Measurements from ENCODE around the gene SETBP1. TPM values are rescaled to one million over a fixed set of nuclear protein-coding genes. Genes with fewer than 3 reads are reported as not detected.
A peak's percentile ranks its signal among the peaks of the same experiment; 100 is the strongest.

The SETBP1 gene
- total and polyA plus RNA-seq, 9 of the 15 experiments (the other 6 are each of a cell fraction or from before 2014, with no cell fraction given), result under 0.01 to 0.13 (median 0.04) TPM

GRCh38 chr18:45059695-45060094 is 379.0 kb downstream of the SETBP1 start (continued):
- TF ChIP-seq KLF1 (tag; IDR thresholded peaks at IDR 0.05), result no peak
- no peak for TF ChIP-seq ARID4B (CRISPR knock-in tag; IDR thresholded peaks at IDR 0.05)
- TF ChIP-seq STAT6 (CRISPR knock-in tag; IDR thresholded peaks at IDR 0.05), result no peak
- no peak for TF ChIP-seq ZNF583 (CRISPR knock-in tag; IDR thresholded peaks at IDR 0.05)
- no peak for TF ChIP-seq THAP12 (CRISPR knock-in tag; IDR thresholded peaks at IDR 0.05)
- TF ChIP-seq ZBTB7A (IDR thresholded peaks at IDR 0.05; ENCODE audit: borderline replicate concordance, control insufficient read depth, low read depth, low read length), result no peak
- TF ChIP-seq GTF2A2 (tag; IDR thresholded peaks at IDR 0.05), result no peak
- TF ChIP-seq PHB2 (IDR thresholded peaks at IDR 0.05; ENCODE audit: low read depth), result peak; percentile 49; the same call in 1 of the 2 replicates
- TF ChIP-seq, protein P1, sequence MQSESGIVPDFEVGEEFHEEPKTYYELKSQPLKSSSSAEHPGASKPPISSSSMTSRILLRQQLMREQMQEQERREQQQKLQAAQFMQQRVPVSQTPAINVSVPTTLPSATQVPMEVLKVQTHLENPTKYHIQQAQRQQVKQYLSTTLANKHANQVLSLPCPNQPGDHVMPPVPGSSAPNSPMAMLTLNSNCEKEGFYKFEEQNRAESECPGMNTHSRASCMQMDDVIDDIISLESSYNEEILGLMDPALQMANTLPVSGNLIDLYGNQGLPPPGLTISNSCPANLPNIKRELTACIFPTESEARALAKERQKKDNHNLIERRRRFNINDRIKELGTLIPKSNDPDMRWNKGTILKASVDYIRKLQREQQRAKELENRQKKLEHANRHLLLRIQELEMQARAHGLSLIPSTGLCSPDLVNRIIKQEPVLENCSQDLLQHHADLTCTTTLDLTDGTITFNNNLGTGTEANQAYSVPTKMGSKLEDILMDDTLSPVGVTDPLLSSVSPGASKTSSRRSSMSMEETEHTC (IDR thresholded peaks at IDR 0.05), result no peak
- no peak for TF ChIP-seq ZNF121 (CRISPR knock-in tag; conservative IDR thresholded peaks at IDR 0.05)
- TF ChIP-seq ZNF41 (CRISPR knock-in tag; conservative IDR thresholded peaks at IDR 0.05), result no peak
- no peak for TF ChIP-seq FOXK1 (CRISPR knock-in tag; IDR thresholded peaks at IDR 0.05; ENCODE audit: borderline replicate concordance)
- TF ChIP-seq XRCC3 (IDR thresholded peaks at IDR 0.05), result no peak
- TF ChIP-seq ZNF511 (CRISPR knock-in tag; IDR thresholded peaks at IDR 0.05), result no peak
- TF ChIP-seq ZNF274 (IDR thresholded peaks at IDR 0.05; ENCODE audit: borderline replicate concordance, low read depth, low read length), result no peak
- no peak for TF ChIP-seq ELF4 (CRISPR knock-in tag; IDR thresholded peaks at IDR 0.05)
- TF ChIP-seq ZNF140 (CRISPR knock-in tag; IDR thresholded peaks at IDR 0.05), result no peak
- no peak for TF ChIP-seq RBM17 (IDR thresholded peaks at IDR 0.05; ENCODE audit: borderline replicate concordance, low read depth, low read length)
